ENCODE data around the gene ABCB9.

Gene ABCB9

GRCh38 chr12:122988612-122989212 is 22.4 kb upstream of the ABCB9 start:
- no peak overlapping the region for H3K4me3 Mint-ChIP-seq
- H3K27me3 Mint-ChIP-seq, result no peaks in the 10 kb centered on the region
- H3K9me3 Mint-ChIP-seq, result no peaks in the 10 kb centered on the region
- H3K27ac Mint-ChIP-seq, result no peak overlapping the region
- peaks cover 26% of the 10 kb centered on the region for H3K36me3 Mint-ChIP-seq (ENCODE audit: low read depth)
- DNase-seq, result no peak
- peaks cover 17% of the 10 kb centered on the region for H3K4me1 Mint-ChIP-seq (ENCODE audit: low read depth)

DNA sequence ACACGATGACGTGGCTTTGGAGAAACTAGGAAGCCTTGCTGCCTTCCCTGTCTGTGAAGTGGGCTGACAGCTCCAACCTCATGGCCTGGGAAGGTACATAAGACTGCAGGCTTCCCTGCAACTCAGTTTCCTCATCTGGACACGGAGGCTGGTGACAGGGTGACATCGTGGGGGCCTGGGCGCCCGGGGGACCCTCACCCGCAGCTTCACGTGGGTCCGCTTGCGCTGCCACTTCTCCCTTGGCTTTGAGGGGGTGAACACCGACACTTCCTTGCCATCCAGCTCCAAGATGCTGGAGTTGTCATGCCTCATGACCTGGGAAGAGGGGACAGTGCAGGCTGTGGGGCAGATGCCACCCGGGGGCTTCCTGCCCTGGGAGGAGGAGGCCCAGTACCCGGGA is 21.8 kb upstream of the ABCB9 start:
- no peak for DNase-seq
- Mint-ChIP-seq H3K4me1 (ENCODE audit: low read depth) (peaks cover 18% of the 10 kb centered on the region), H3K4me3 (no peak overlapping the region), H3K27me3 (no peaks in the 10 kb centered on the region), H3K9me3 (no peaks in the 10 kb centered on the region), H3K27ac (no peak overlapping the region), H3K36me3 (ENCODE audit: low read depth) (peaks cover 32% of the 10 kb centered on the region)

DNA sequence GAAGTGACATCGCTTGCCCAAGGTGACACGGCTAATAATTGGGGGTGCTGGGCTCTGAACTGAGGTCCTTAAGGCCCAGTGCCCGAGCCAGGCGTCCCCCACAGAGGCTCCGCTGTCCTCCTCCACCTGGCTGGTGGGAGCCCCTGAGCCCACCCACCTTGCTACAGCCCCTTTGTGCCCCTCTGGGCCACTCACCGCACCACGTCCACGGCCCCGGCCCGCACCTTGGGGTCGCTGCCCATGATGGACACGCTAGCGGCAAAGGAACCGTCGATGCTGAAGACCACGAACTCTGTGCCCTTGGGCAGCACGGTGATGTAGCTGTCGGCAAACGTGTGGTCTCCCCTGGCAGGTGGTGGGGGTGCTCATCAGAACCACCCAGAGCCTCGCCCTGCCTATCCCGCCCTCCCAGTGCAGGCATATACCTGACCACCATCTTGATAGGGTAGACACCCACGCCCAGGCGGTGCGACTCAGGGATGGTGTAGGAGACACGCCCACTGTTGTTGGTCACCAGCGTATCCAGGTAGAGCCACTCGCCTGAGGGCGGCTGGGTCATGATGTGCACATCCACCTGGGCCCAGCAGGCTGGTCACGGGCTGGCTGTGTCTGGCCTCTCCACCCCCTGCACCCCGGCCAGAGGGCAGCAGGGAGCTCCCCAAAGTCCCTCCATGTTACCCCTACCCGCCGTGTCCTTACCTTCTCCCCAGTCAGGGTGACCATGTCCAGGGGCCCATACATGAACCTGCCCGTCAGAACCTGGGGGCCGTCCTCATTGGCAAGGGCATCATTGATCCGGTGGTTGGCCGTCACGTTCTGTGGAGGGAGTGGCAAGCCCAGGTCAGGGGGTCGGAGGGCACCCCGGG is 21.1 kb upstream of the ABCB9 start:
- DNase-seq, result no peak
- Mint-ChIP-seq H3K27ac (peak overlapping the region; percentile 18), H3K4me1 (ENCODE audit: low read depth) (peaks cover 24% of the 10 kb centered on the region), H3K27me3 (no peaks in the 10 kb centered on the region), H3K9me3 (no peaks in the 10 kb centered on the region), H3K4me3 (no peak overlapping the region), H3K36me3 (ENCODE audit: low read depth) (peaks cover 40% of the 10 kb centered on the region)

DNA sequence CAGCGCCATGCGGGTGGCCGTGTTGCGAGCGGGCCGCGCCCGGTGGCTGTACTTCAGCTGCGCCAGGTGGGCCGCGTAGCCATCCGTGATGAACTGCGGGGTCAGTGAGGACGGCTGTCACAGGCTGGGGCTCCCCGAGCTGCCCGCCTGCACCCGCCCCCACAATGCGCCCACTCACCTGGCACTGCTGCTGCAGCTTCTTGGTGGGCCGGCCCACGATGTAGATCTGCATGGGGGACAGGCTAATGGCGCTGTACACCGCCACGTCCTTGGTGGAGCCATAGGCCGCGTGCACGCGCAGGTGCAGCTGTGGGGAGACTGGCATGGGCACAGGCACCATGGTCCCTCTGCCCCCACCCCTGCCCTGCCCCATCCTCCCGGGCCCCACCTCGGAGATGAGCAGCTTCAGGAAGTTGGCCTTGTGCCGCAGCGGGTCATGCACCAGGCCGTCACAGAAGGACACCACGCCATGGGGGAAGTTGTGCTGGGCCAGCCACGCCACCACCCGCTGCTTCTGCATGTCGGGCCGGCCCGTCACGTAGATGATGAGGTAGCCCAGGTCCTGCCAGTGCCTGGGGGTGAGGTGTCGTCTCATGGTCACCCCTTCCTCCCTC is 20.1 kb upstream of the ABCB9 start:
- Mint-ChIP-seq H3K36me3 (ENCODE audit: low read depth) (peaks cover 49% of the 10 kb centered on the region), H3K27me3 (no peaks in the 10 kb centered on the region), H3K27ac (no peak overlapping the region), H3K9me3 (no peaks in the 10 kb centered on the region), H3K4me1 (ENCODE audit: low read depth) (peaks cover 32% of the 10 kb centered on the region), H3K4me3 (no peak overlapping the region)
- DNase-seq, result no peak

DNA sequence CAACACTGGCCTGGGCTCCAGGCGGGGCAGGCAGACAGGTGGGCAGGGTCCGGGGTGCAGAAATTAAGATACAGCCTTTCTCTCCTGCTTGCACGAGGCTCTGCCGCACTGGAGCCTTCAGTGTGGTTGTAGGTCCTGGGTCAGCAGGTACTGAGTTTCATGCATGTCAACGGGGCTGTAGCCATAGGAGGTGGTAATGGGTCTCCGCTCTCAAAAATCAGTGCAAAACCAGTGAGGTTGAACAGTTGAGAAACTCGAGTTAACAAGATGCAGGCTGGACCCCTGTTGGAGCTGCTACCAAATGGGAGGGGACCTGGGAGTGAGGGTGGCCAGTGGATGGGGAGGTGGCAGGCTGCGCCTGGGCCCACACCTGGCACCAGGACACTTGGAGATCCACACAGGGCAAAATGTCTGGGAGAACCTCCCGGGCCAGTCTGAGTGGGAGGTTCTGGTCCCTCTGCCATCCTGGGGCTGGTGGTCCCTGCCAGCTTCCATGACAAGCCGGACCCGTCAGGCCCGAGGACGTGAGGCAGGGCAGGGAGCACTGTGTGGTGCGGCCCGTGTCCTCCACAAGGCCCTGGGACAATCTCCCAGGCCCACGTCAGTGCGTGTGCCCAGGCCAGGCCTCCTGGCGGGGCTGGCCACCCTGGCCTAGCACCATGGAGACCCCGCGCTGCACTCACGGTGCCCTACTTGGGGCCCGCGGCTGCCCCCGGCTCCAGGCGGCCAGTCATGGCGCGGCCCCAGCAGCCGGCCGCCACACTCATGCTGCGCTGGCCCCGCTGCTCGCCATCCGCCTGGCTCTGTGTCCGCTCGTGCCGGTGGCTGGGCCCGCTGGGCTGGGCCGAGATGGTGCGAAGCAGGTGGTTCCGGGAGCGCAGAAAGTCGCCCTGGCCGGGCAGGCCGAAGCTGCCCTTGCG is 19.3 kb upstream of the ABCB9 start:
- H3K27me3 Mint-ChIP-seq, result no peaks in the 10 kb centered on the region
- H3K4me1 Mint-ChIP-seq (ENCODE audit: low read depth), result peaks cover 32% of the 10 kb centered on the region
- DNase-seq, result no peak
- no peaks in the 10 kb centered on the region for H3K9me3 Mint-ChIP-seq
- H3K36me3 Mint-ChIP-seq (ENCODE audit: low read depth), result peaks cover 53% of the 10 kb centered on the region
- peak overlapping the region; percentile 91 for H3K27ac Mint-ChIP-seq
- no peak overlapping the region for H3K4me3 Mint-ChIP-seq

DNA sequence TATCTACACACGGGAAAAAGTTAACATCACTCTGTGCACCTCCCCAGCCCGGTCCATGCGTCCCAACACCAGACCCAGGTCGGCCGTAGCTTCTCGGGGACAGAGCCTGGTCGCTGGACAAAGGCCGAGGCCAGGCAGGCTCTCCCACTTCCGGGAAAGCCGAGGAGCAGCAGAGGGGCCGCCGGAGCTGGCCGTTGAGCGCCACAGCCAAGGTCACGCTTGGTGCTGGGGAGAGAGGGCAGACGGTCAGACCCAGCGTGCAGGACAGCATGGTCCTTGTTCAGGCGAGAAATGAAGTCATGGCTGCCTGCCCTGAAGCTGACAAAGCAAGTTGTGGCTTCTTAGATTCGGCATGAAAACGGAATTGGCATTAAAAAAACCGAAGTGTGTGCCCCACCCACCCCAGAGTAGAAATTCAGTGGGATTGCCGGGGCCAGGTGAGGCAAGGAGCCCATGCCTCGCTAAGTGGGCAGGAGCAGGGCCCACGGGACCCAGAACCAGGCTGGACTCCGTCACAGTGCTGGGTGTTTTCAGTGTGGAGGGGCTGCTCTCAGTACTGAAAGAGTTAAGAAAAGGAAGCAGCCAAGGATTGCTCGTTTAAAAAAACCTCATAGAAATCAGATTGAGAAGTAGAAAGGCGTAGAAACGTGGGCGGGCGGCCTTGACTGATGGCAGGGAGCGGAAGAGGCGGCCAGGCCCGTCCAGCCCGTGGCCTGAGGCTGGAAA is 18.5 kb upstream of the ABCB9 start:
- H3K4me1 Mint-ChIP-seq (ENCODE audit: low read depth), result peaks cover 36% of the 10 kb centered on the region
- no peak overlapping the region for H3K4me3 Mint-ChIP-seq
- peak overlapping the region; percentile 91 for H3K27ac Mint-ChIP-seq

GRCh38 chr12:122983789-122984515 is 17.7 kb upstream of the ABCB9 start:
- peak overlapping the region; percentile 91 for H3K27ac Mint-ChIP-seq
- peaks cover 61% of the 10 kb centered on the region for H3K36me3 Mint-ChIP-seq (ENCODE audit: low read depth)
- H3K27me3 Mint-ChIP-seq, result no peaks in the 10 kb centered on the region
- H3K9me3 Mint-ChIP-seq, result no peaks in the 10 kb centered on the region
- no peak for DNase-seq
- peaks cover 44% of the 10 kb centered on the region for H3K4me1 Mint-ChIP-seq (ENCODE audit: low read depth)
- H3K4me3 Mint-ChIP-seq, result peak overlapping the region; percentile 93

More for the DNA sequence above, 18.5 kb upstream of the ABCB9 start:
- peaks cover 57% of the 10 kb centered on the region for H3K36me3 Mint-ChIP-seq (ENCODE audit: low read depth)
- DNase-seq, result no peak
- H3K27me3 Mint-ChIP-seq, result no peaks in the 10 kb centered on the region
- no peaks in the 10 kb centered on the region for H3K9me3 Mint-ChIP-seq

DNA sequence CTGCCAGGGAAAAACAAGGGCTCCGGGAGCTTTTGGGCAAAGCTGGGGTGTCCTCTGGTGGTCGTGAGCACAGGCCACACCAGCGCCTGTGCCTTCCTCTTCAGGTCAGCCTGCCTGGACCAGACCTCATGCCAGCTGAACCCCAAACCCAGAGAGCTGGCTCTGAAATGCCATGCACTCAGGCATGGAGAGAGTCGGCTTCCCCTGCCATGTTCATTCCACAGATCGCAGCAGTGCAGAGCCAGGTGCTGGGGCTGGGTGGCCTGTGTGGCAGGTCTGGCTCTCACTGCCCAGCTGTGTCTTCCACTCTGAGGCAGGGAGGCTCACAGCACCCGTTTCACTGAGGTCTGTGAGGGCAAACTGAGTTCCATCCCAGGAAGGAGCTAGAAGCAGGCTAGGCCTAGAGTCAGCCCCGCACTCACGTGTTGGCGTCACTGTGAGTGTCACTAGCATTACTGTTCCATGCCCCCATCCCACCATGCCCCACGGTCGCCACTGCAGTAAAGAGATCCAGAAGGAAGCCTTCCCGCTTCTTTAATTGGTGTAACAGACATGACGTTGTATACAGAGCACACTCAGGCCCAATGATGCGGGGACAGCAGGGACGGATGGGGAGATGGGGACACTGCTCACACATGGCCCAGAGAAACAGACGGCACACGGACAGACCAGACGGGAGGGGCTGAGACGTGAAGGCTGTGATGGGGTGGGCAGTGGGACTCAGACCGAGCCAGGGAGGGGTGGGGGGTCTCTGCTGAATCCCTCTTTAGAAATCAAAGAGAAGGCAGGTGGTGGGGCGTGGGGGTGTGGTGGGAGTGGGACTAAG is 16.9 kb upstream of the ABCB9 start:
- no peaks in the 10 kb centered on the region for H3K27me3 Mint-ChIP-seq
- H3K4me3 Mint-ChIP-seq, result peak overlapping the region; percentile 93
- peaks cover 47% of the 10 kb centered on the region for H3K4me1 Mint-ChIP-seq (ENCODE audit: low read depth)
- H3K36me3 Mint-ChIP-seq (ENCODE audit: low read depth), result peaks cover 63% of the 10 kb centered on the region
- no peak for DNase-seq
- peak overlapping the region; percentile 91 for H3K27ac Mint-ChIP-seq
- H3K9me3 Mint-ChIP-seq, result no peaks in the 10 kb centered on the region

DNA sequence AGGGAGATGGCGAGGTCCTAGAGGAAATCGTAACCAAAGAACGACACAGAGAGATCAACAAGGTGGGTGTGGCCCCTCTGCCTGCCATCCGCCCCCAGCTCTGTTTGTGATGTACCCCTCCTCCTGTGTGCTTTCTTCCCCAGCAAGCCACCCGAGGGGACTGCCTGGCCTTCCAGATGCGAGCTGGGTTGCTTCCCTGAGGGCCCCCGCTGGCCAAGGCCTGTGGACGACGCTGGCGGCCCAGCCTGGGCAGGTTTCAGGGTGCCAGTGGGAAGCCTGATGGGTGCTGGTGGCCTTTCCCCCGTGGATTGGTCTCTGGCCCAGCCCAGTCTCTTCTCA is 16.2 kb upstream of the ABCB9 start:
- Mint-ChIP-seq H3K27me3 (no peaks in the 10 kb centered on the region), H3K4me3 (peak overlapping the region; percentile 93), H3K27ac (peak overlapping the region; percentile 91), H3K4me1 (ENCODE audit: low read depth) (peaks cover 53% of the 10 kb centered on the region), H3K36me3 (ENCODE audit: low read depth) (peaks cover 69% of the 10 kb centered on the region), H3K9me3 (no peaks in the 10 kb centered on the region)
- DNase-seq, result no peak

DNA sequence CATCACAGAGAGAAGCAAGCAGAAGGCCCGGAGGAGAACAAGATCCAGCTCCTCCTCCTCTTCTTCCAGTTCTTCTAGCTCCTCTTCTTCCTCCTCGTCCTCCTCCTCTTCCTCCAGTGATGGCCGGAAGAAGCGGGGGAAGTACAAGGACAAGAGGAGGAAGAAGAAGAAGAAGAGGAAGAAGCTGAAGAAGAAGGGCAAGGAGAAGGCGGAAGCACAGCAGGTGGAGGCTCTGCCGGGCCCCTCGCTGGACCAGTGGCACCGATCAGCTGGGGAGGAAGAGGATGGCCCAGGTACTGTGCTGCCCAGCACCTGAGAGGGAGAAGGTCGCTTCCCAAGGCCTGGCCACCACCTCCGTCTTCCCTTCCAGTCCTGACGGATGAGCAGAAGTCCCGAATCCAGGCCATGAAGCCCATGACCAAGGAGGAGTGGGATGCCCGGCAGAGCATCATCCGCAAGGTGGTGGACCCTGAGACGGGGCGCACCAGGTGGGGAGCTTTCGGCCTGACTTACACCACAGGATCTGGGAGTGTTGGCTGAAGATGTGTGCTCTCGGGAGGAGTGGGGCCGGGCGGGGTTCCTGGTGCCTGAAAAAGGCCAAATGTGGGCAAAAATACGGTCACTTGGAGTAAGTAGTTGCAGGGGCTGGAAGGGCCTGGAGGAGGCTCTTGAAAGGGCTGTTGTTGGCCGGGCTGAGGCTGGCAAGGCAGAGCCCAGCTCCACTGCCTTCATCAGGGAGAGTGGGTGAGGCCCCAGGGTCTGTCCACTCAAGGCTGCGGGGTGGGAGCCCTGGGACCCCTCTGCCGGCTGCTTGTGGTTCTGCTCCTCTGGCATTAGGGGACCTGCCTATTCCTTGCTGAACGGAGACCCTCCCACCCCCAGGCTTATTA is 15.6 kb upstream of the ABCB9 start:
- peak overlapping the region; percentile 93 for H3K4me3 Mint-ChIP-seq
- peaks cover 72% of the 10 kb centered on the region for H3K36me3 Mint-ChIP-seq (ENCODE audit: low read depth)
- peaks cover 56% of the 10 kb centered on the region for H3K4me1 Mint-ChIP-seq (ENCODE audit: low read depth)
- no peaks in the 10 kb centered on the region for H3K9me3 Mint-ChIP-seq
- H3K27ac Mint-ChIP-seq, result peak overlapping the region; percentile 91
- no peaks in the 10 kb centered on the region for H3K27me3 Mint-ChIP-seq
- DNase-seq, result no peak

DNA sequence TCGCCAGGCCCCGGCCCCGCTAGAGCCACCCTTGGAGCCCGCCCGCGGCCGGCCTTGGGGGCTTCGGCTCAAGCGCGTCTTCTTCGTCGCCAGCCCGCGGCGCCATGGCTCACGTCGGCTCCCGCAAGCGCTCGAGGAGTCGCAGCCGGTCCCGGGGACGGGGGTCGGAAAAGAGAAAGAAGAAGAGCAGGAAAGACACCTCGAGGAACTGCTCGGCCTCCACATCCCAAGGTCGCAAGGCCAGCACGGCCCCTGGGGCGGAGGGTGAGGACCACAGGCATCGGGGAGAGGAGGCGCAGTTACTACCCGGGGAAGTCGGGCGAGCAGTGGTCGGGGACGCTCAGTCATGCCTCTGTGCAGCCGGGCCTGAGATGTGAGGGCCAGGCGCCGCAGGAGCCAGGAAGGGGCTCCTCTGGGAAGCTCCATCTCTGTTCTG is 14.8 kb upstream of the ABCB9 start:
- H3K27me3 Mint-ChIP-seq, result no peaks in the 10 kb centered on the region
- H3K4me1 Mint-ChIP-seq (ENCODE audit: low read depth), result peaks cover 64% of the 10 kb centered on the region
- peak overlapping the region; percentile 91 for H3K27ac Mint-ChIP-seq
- peak overlapping the region; percentile 93 for H3K4me3 Mint-ChIP-seq
- peaks cover 68% of the 10 kb centered on the region for H3K36me3 Mint-ChIP-seq (ENCODE audit: low read depth)
- H3K9me3 Mint-ChIP-seq, result no peaks in the 10 kb centered on the region
- DNase-seq, result no peak

Data from activated T-cell treated with anti-CD3 and anti-CD28 coated beads, Interleukin-2, amount 50 U/mL, for 24 hours (primary cell).